Tibial nerve (tissue), 4 donors: ENCODE measurements around the gene SUGCT. TPM values are rescaled to one million over a fixed set of nuclear protein-coding genes. Genes with fewer than 3 reads are reported as not detected.

Experiments used
- DNase-seq, 2 donors: peaks; one replicate each; pipeline ENCODE4 v3.0.0-alpha.2; 2019; ENCODE audit warnings: low spot score in 2 of 2
- H3K27ac ChIP-seq, 4 donors: fragments of 200-600 bp; sonication (generic) in 3 of 4; one replicate each; pipeline ENCODE4 v1.5.1; 2017 to 2019; ENCODE audit warnings: mild to moderate bottlenecking in 1 of 4
- H3K27me3 ChIP-seq, 2 donors: fragments of 200-600 bp; sonication (generic) in 1 of 2; one replicate each; pipeline versions ENCODE4 v1.5.1 to v1.6.0; 2017 to 2019
- H3K36me3 ChIP-seq, 3 donors: fragments of 200-600 bp; sonication (generic); one replicate each; pipeline ENCODE4 v1.5.1; 2018 to 2019
- H3K4me1 ChIP-seq, 4 donors: fragments of 200-600 bp; sonication (generic) in 3 of 4; one replicate each; pipeline ENCODE4 v1.5.1; 2017 to 2019
- H3K4me3 ChIP-seq, 4 donors: fragments of 200-600 bp; sonication (generic) in 3 of 4; one replicate each; pipeline ENCODE4 v1.5.1; 2017 to 2019; ENCODE audit warnings: mild to moderate bottlenecking in 1 of 4, moderate library complexity in 1 of 4
- H3K9me3 ChIP-seq, 4 donors: fragments of 200-600 bp; sonication (generic) in 3 of 4; one replicate each; pipeline ENCODE4 v1.5.1; 2017 to 2019
- EP300 ChIP-seq, 2 donors: sonication (generic); formaldehyde crosslinking; IDR thresholded peaks; one replicate each; pipeline ENCODE4 v1.6.1; 2017; ENCODE audit warnings: antibody characterized with exemption in 2 of 2, mild to moderate bottlenecking in 1 of 2
- POLR2A ChIP-seq, 2 donors: fragments of 450-650 bp; IDR thresholded peaks; one replicate each; pipeline ENCODE4 v1.6.1; 2017; ENCODE audit warnings: antibody characterized with exemption in 2 of 2, mild to moderate bottlenecking in 2 of 2, moderate library complexity in 2 of 2
- WGBS, 2 donors: methylation state at CpG; one replicate each; pipeline ENCODE4 v1.1.5; 2018; 5-methylcytosine and 5-hydroxymethylcytosine counted together
- total RNA-seq, 4 donors: library from RNA; depleted of rRNA; stranded (reverse); fragments of >200 nt; gene quantifications; one replicate each; pipeline ENCODE4 v1.1.0, GENCODE V29; 2016
- TF ChIP-seq, protein P1 (sequence below), 5 experiments: fragments of 200-600 bp in 3 of 5; fragments of 450-650 bp in 2 of 5; sonication (generic) in 3 of 5; IDR thresholded peaks; one replicate each; pipeline ENCODE4 v1.5.1; 2016 to 2019; ENCODE audit warnings: antibody characterized with exemption in 5 of 5, mild to moderate bottlenecking in 3 of 5, moderate library complexity in 2 of 5

SUGCT gene
- total RNA-seq, 4 donors from 2014 or later = 2.7 to 20.8 (median 6.2) TPM

DNA sequence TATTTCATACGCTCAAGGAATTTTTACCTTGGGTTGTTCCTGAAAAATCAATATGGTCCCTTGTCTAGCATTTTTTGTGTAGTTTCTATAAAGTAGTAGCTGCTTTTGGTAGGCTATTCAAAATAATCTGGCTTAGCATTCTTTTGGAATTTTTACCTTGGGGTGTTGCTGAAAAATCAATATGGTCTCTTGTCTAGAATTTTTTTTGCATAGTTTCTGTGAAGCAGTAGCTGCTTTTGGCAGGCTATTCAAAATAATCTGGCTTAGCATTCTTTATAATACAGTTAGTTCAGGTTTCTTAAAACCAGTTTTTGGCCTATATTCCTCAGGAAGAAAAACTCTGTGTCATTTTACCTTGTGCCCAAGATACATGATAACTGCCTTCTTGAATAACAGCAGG, 301.9 kb downstream of the SUGCT start:
- Histone ChIP-seq H3K4me1 (no peaks in the 10 kb centered on the region), H3K36me3 (no peaks in the 10 kb centered on the region), H3K27ac (no peak overlapping the region), H3K4me3 (no peak overlapping the region), H3K9me3 (peaks cover 0 to 27% (median 3%) of the 10 kb centered on the region in 4 donors), H3K27me3 (no peaks in the 10 kb centered on the region)
- WGBS, 2 donors = 88 to 98% methylated on average over 1 of the region's 1 CpG
- DNase-seq = no peak
- TF ChIP-seq, protein P1, sequence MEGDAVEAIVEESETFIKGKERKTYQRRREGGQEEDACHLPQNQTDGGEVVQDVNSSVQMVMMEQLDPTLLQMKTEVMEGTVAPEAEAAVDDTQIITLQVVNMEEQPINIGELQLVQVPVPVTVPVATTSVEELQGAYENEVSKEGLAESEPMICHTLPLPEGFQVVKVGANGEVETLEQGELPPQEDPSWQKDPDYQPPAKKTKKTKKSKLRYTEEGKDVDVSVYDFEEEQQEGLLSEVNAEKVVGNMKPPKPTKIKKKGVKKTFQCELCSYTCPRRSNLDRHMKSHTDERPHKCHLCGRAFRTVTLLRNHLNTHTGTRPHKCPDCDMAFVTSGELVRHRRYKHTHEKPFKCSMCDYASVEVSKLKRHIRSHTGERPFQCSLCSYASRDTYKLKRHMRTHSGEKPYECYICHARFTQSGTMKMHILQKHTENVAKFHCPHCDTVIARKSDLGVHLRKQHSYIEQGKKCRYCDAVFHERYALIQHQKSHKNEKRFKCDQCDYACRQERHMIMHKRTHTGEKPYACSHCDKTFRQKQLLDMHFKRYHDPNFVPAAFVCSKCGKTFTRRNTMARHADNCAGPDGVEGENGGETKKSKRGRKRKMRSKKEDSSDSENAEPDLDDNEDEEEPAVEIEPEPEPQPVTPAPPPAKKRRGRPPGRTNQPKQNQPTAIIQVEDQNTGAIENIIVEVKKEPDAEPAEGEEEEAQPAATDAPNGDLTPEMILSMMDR (IDR thresholded peaks at IDR 0.05) = no peak
- TF ChIP-seq EP300 (IDR thresholded peaks at IDR 0.05) = no peak
- no peak for TF ChIP-seq POLR2A (IDR thresholded peaks at IDR 0.05)

DNA sequence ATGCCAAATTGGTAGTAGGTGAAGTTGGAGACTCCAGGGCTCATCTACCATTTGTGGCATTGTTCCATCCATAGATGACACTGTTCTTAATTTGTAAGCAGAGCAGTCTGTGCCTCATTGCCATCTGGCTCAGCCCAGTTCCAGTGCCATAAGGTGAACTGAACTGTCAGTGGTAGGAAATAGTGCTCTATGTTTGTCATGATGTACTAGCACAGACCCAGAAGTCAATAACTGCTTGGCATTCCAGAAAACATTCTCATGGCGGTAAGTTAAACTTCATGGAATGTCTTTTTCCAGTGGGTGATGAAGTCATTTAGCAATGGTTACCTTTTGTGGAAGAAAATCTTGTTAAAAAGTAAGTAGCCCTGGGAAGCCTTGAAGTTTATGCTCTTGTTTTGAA, 302.7 kb downstream of the SUGCT start:
- Histone ChIP-seq H3K27ac (no peak overlapping the region), H3K9me3 (peaks cover 0 to 27% (median 2%) of the 10 kb centered on the region in 4 donors), H3K36me3 (no peaks in the 10 kb centered on the region), H3K4me3 (no peak overlapping the region), H3K27me3 (no peaks in the 10 kb centered on the region), H3K4me1 (no peaks in the 10 kb centered on the region)
- DNase-seq = no peak
- TF ChIP-seq EP300 (IDR thresholded peaks at IDR 0.05) = no peak
- TF ChIP-seq, protein P1 (IDR thresholded peaks at IDR 0.05) = no peak
- 21 to 62% methylated on average over 1 of the region's 1 CpG for WGBS, 2 donors

DNA sequence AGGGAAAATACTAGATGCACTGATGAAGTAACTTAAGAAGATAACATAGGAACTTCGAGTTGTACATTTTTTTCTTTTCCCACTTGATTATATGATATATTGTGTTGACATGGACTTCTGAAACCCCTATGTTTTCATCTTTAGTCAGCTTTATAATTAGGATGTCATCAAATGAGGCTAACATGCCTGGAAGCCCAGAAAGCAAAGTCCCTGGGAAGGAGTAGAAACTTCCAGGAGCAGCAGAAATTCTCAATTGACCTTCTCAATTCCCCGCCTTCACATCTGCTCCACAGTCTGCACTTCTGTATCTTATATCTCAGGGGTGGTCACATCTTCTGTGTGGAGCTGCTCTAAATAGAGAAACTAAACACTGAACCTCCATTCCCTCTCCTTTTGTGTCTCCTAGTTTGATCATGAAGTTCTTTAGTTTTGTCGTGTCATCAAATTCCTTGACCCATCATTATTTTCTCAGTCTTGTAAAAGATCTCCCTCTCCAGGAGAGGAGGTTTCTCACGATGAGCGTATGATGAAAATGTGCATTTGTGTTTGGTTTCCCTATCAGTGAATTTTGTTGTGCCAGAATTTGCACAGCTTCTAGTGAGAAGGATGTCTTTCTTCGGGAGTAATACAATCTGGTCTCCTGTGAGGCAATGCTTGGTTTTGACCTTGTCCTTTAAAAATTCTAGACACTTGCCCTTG, 303.3 kb downstream of the SUGCT start:
- peaks cover 0 to 23% (median 2%) of the 10 kb centered on the region in 4 donors for H3K9me3 ChIP-seq
- 73 to 81% methylated on average over 6 of the region's 6 CpGs for WGBS, 2 donors
- H3K27ac ChIP-seq = no peak overlapping the region
- H3K36me3 ChIP-seq = no peaks in the 10 kb centered on the region
- H3K4me1 ChIP-seq = no peaks in the 10 kb centered on the region
- TF ChIP-seq POLR2A (IDR thresholded peaks at IDR 0.05) (no peak), EP300 (IDR thresholded peaks at IDR 0.05) (no peak)
- no peak overlapping the region for H3K4me3 ChIP-seq
- no peak for DNase-seq
- no peaks in the 10 kb centered on the region for H3K27me3 ChIP-seq

DNA sequence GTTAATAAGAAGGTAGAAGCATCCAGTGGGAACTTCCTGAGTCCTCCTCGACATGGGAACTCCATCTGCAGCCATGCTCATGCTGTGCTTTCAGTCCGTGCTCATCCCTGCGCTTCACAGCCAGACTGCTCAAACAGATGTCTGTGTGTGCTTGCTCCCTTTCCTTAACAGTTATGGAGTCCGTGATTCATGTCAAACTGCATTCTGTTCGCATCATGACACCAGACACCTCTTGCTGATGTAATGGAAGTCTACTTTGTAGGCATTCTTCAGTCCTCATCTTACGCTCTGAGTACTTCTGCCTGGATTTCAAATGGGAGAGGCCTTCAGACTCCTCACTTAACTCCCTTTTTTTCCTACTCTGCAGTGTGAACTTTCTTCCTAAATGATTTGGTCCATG, 304.9 kb downstream of the SUGCT start:
- no peaks in the 10 kb centered on the region for H3K27me3 ChIP-seq
- TF ChIP-seq POLR2A (IDR thresholded peaks at IDR 0.05) = no peak
- H3K36me3 ChIP-seq = no peaks in the 10 kb centered on the region
- H3K4me3 ChIP-seq = no peak overlapping the region
- H3K4me1 ChIP-seq = no peaks in the 10 kb centered on the region
- DNase-seq = no peak
- H3K9me3 ChIP-seq = peaks cover 0 to 23% (median 2%) of the 10 kb centered on the region in 4 donors
- H3K27ac ChIP-seq = no peak overlapping the region
- WGBS, 2 donors = 93 to 94% methylated on average over 6 of the region's 6 CpGs

DNA sequence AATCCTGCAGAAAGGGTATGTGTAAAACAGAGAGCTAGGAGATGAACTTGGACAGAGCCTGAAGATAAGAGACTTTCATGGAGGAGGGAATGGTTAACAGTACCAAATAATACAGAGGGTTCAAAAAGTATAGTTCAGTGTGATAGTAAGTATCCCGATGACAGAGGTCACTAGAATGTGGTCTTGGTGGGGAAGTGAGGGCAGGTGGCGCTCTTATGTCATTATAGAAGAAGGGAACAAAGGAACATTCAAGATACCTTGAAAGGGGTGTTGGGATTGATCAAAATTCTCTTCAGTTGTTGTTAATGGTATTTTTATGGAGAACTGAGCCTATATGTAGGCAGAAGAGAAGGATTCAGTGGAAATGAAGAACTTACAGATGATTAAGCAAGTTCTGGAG, 312.5 kb downstream of the SUGCT start:
- WGBS, 2 donors = 89 to 91% methylated on average over 2 of the region's 2 CpGs
- no peak overlapping the region for H3K4me3 ChIP-seq
- no peak for DNase-seq
- H3K36me3 ChIP-seq = no peaks in the 10 kb centered on the region
- H3K27ac ChIP-seq = no peak overlapping the region
- H3K4me1 ChIP-seq = no peaks in the 10 kb centered on the region
- H3K27me3 ChIP-seq = no peaks in the 10 kb centered on the region
- H3K9me3 ChIP-seq = peaks cover 0 to 2% (median 0%) of the 10 kb centered on the region in 4 donors
- TF ChIP-seq EP300 (IDR thresholded peaks at IDR 0.05) = no peak
- TF ChIP-seq, protein P1 (IDR thresholded peaks at IDR 0.05) = no peak
- no peak for TF ChIP-seq POLR2A (IDR thresholded peaks at IDR 0.05)

DNA sequence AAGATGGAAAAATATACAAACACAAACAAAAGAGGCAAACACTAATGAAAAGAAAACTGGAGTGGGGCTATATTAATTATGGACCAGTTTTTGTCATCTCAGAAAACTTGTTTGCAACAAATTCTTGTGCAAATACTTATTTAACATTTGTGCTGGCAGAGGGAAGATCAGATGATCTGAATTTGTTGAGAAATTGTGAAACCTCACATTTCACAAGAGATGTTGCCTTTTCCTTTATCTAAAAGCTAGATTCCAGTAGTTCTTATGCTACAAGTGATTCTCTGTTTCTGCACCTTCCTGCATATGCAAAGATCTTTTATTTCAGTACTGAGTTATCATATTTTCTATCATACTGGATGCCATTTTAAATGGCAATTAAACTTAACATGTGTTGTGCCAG, 320.7 kb downstream of the SUGCT start:
- no peak overlapping the region for H3K4me3 ChIP-seq
- H3K4me1 ChIP-seq = no peaks in the 10 kb centered on the region
- no peaks in the 10 kb centered on the region for H3K36me3 ChIP-seq
- DNase-seq = no peak
- no peaks in the 10 kb centered on the region for H3K27me3 ChIP-seq
- H3K27ac ChIP-seq = no peak overlapping the region
- H3K9me3 ChIP-seq = no peaks in the 10 kb centered on the region
- no peak for TF ChIP-seq EP300 (IDR thresholded peaks at IDR 0.05)
- TF ChIP-seq POLR2A (IDR thresholded peaks at IDR 0.05) = no peak
- TF ChIP-seq, protein P1 (IDR thresholded peaks at IDR 0.05) = no peak
